ENCODE data around the gene SLC16A12. TPM values are rescaled to one million over a fixed set of nuclear protein-coding genes. Genes with fewer than 3 reads are reported as not detected.

The SLC16A12 gene
- total RNA-seq: not detected in 2 replicates

DNA sequence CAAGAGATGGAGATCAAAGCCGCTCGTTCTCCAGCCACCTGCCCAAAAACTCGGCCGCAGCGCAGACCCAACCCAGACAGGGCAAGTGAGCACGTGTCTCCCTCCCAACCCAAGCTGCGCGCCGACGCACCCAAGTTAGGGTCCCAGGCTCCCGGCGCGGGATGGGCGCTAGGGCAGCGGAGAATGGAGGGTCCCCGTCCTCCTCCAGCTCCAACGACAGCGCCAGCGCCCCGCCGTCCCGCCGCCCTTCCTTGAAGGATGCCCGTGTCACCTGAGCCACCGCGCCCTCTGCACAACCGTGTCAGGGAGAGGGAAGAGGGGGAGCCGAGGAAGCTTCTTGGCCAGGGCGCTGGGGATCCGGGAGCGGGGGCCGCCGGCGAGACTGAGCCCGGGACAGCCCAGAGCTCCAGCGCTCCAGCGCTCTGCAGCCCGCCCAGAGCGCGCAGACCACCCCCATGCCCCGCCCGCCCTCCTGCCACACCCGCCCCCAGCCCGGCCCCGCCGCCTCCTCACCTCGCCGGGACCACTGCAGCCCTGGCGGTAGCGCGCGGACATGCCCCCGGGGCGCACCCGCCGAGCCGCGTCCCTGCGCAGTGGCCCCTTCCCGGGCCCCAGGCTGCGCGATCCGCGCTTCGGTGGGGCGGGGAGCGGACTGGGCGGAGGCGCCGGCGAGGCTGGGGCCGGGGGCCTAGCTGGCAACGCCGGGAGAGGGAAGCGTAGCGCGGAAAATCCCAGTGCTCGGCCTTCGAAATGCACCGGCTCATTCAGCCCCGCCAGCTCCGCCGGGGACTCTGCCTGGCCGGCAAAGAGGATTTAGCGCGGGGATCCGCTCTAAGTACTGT lies at the start of gene SLC16A12:
TSS of gene SLC16A12 (minus strand) at position 424 of the 842 bp plus-strand sequence. CDS start 73,016 bp downstream, outside the sequence.
- TF ChIP-seq, protein P1, sequence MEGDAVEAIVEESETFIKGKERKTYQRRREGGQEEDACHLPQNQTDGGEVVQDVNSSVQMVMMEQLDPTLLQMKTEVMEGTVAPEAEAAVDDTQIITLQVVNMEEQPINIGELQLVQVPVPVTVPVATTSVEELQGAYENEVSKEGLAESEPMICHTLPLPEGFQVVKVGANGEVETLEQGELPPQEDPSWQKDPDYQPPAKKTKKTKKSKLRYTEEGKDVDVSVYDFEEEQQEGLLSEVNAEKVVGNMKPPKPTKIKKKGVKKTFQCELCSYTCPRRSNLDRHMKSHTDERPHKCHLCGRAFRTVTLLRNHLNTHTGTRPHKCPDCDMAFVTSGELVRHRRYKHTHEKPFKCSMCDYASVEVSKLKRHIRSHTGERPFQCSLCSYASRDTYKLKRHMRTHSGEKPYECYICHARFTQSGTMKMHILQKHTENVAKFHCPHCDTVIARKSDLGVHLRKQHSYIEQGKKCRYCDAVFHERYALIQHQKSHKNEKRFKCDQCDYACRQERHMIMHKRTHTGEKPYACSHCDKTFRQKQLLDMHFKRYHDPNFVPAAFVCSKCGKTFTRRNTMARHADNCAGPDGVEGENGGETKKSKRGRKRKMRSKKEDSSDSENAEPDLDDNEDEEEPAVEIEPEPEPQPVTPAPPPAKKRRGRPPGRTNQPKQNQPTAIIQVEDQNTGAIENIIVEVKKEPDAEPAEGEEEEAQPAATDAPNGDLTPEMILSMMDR (IDR thresholded peaks at IDR 0.05; ENCODE audit: insufficient read depth, low read length, severe bottlenecking): no peak
- DNase-seq (ENCODE audit: low read depth) (no peak), FAIRE-seq (no peak)
- Histone ChIP-seq H3K4me3 (ENCODE audit: low read depth, low read length) (peak within 1 kb of the TSS; percentile 25), H3K36me3 (ENCODE audit: control insufficient read depth, insufficient read depth, low read length) (no peaks in the 10 kb centered on the region), H3K27me3 (ENCODE audit: control insufficient read depth, insufficient read depth, low read length) (peaks cover 12% of the 10 kb centered on the region)

- FAIRE-seq: no peak
- Histone ChIP-seq H3K27me3 (ENCODE audit: control insufficient read depth, insufficient read depth, low read length) (no peaks in the 10 kb centered on the region), H3K4me3 (ENCODE audit: low read depth, low read length) (no peak overlapping the region), H3K36me3 (ENCODE audit: control insufficient read depth, insufficient read depth, low read length) (no peaks in the 10 kb centered on the region)
- TF ChIP-seq, protein P1 (IDR thresholded peaks at IDR 0.05; ENCODE audit: insufficient read depth, low read length, severe bottlenecking): no peak
- DNase-seq (ENCODE audit: low read depth): no peak
These were observed 46.6 kb upstream of the SLC16A12 start for GRCh38 chr10:89582022-89582421.

GRCh38 chr10:89580243-89580642 lies 44.8 kb upstream of the SLC16A12 start:
- Histone ChIP-seq H3K36me3 (ENCODE audit: control insufficient read depth, insufficient read depth, low read length) (no peaks in the 10 kb centered on the region), H3K4me3 (ENCODE audit: low read depth, low read length) (no peak overlapping the region), H3K27me3 (ENCODE audit: control insufficient read depth, insufficient read depth, low read length) (no peaks in the 10 kb centered on the region)
- DNase-seq (ENCODE audit: low read depth) (no peak), FAIRE-seq (no peak)
- TF ChIP-seq, protein P1 (IDR thresholded peaks at IDR 0.05; ENCODE audit: insufficient read depth, low read length, severe bottlenecking): no peak

DNA sequence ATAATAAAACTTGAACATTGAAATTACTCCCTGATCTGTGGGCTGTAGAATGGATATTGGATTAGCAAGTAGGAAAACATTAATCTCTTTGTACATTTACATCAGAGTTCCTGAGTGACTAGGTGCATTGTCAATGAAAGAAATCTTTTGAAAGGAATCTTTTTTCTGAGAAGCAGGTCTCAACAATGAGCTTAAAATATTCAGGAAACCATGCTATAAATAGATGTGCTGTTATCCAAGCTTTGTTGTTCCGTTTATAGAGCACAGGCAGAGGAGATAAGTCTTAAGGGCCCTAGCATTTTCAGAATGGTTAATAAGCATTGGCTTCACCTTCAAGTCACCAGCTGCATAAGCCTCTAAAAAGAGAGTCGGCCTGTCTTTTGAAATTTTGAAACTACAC lies 41.3 kb upstream of the SLC16A12 start:
- no peak for FAIRE-seq
- TF ChIP-seq, protein P1 (IDR thresholded peaks at IDR 0.05; ENCODE audit: insufficient read depth, low read length, severe bottlenecking): no peak

GRCh38 chr10:89576022-89576421 lies 40.6 kb upstream of the SLC16A12 start:
- FAIRE-seq (no peak), DNase-seq (ENCODE audit: low read depth) (no peak)
- no peaks in the 10 kb centered on the region for H3K36me3 ChIP-seq (ENCODE audit: control insufficient read depth, insufficient read depth, low read length)
- TF ChIP-seq, protein P1 (IDR thresholded peaks at IDR 0.05; ENCODE audit: insufficient read depth, low read length, severe bottlenecking): no peak
- H3K27me3 ChIP-seq (ENCODE audit: control insufficient read depth, insufficient read depth, low read length): no peaks in the 10 kb centered on the region
- H3K4me3 ChIP-seq (ENCODE audit: low read depth, low read length): no peak overlapping the region

More for the DNA sequence above, 41.3 kb upstream of the SLC16A12 start:
- Histone ChIP-seq H3K36me3 (ENCODE audit: control insufficient read depth, insufficient read depth, low read length) (no peaks in the 10 kb centered on the region), H3K4me3 (ENCODE audit: low read depth, low read length) (no peak overlapping the region), H3K27me3 (ENCODE audit: control insufficient read depth, insufficient read depth, low read length) (no peaks in the 10 kb centered on the region)
- DNase-seq (ENCODE audit: low read depth): no peak
